GM23338 (cell line): ENCODE results near the gene NOSIP. TPM values are rescaled to one million over a fixed set of nuclear protein-coding genes. Genes with fewer than 3 reads are reported as not detected.

Experiments used
- ATAC-seq: fragments of 200-7000 bp; cut with Tn5 transposase; 3 replicates; pipeline ENCODE4 v1.9.1; 2020
- DNase-seq: peaks from one replicate; pipeline ENCODE4 v3.0.0-alpha.2; 2015; ENCODE audit warnings: low spot score
- H2AFZ ChIP-seq: fragments of 200-600 bp; sonication (generic); 2 replicates; pipeline ENCODE4 v1.8.0; 2016; ENCODE audit warnings: antibody characterized with exemption, mild to moderate bottlenecking, moderate library complexity
- H3F3A ChIP-seq: fragments of 200-600 bp; sonication (generic); replicated peaks from 2 replicates; pipeline ENCODE4 v1.8.0; 2017; ENCODE audit warnings: antibody characterized with exemption, mixed run types, low read depth
- H3K27ac ChIP-seq: fragments of 200-600 bp; sonication (generic); 2 replicates; pipeline ENCODE4 v1.6.1; 2016; ENCODE audit warnings: low read depth
- H3K27me3 ChIP-seq: fragments of 200-600 bp; sonication (generic); 2 replicates; pipeline ENCODE4 v1.8.0; 2016; ENCODE audit warnings: mild to moderate bottlenecking, mixed run types, moderate library complexity; ENCODE audit not compliant: insufficient read depth
- H3K36me3 ChIP-seq: fragments of 200-600 bp; sonication (generic); 2 replicates; pipeline ENCODE4 v1.8.0; 2016; ENCODE audit warnings: mild to moderate bottlenecking; ENCODE audit not compliant: insufficient read depth
- H3K4me1 ChIP-seq: fragments of 200-600 bp; sonication (generic); 2 replicates; pipeline ENCODE4 v1.8.0; 2016; ENCODE audit warnings: mild to moderate bottlenecking, moderate library complexity; ENCODE audit not compliant: insufficient read depth
- H3K4me2 ChIP-seq: fragments of 200-600 bp; sonication (generic); 2 replicates; pipeline ENCODE4 v1.7.1; 2017; ENCODE audit warnings: mixed run types
- H3K4me3 ChIP-seq: fragments of 200-600 bp; sonication (generic); 2 replicates; pipeline ENCODE4 v1.6.1; 2016; ENCODE audit warnings: mixed run types
- H3K79me2 ChIP-seq: fragments of 200-600 bp; sonication (generic); replicated peaks from 2 replicates; pipeline ENCODE4 v1.8.0; 2017; ENCODE audit warnings: mild to moderate bottlenecking; ENCODE audit not compliant: insufficient read depth
- H3K9me2 ChIP-seq: fragments of 200-600 bp; sonication (generic); 2 replicates; pipeline ENCODE4 v1.8.0; 2017; ENCODE audit not compliant: insufficient read depth
- H4K20me1 ChIP-seq: fragments of 200-600 bp; sonication (generic); replicated peaks from 2 replicates; pipeline ENCODE4 v1.8.0; 2017; ENCODE audit warnings: mild to moderate bottlenecking; ENCODE audit not compliant: insufficient read depth
- H3K27ac Mint-ChIP-seq: 2 replicates; pipeline ENCODE4 v1.8.0; 2020; ENCODE audit warnings: inconsistent platforms, mild to moderate bottlenecking, moderate library complexity, mixed read lengths
- H3K27me3 Mint-ChIP-seq: 3 replicates; pipeline ENCODE4 v1.8.0; 2022; ENCODE audit warnings: low read depth, mild to moderate bottlenecking, moderate library complexity, mixed read lengths, inconsistent platforms; ENCODE audit not compliant: insufficient read depth, poor library complexity
- H3K36me3 Mint-ChIP-seq: 3 replicates; pipeline ENCODE4 v1.8.0; 2021; ENCODE audit warnings: low read depth, mild to moderate bottlenecking, inconsistent platforms, moderate library complexity, mixed read lengths
- H3K4me1 Mint-ChIP-seq: 3 replicates; pipeline ENCODE4 v1.8.0; 2020; ENCODE audit warnings: mild to moderate bottlenecking, inconsistent platforms, mixed read lengths
- H3K4me3 Mint-ChIP-seq: 3 replicates; pipeline ENCODE4 v1.8.0; 2021; ENCODE audit warnings: moderate library complexity, mild to moderate bottlenecking, inconsistent platforms, mixed read lengths
- H3K9me3 Mint-ChIP-seq: 3 replicates; pipeline ENCODE4 v1.8.0; 2020; ENCODE audit warnings: moderate library complexity, mild to moderate bottlenecking, inconsistent platforms, mixed read lengths
- CREB1 ChIP-seq: fragments of 250-450 bp; sonication (Bioruptor Pico); IDR thresholded peaks from 2 replicates; pipeline ENCODE4 v1.5.0; 2020; ENCODE audit warnings: low read depth, mild to moderate bottlenecking, moderate library complexity
- EZH2 ChIP-seq: fragments of 200-600 bp; sonication (generic); IDR thresholded peaks from one replicate; pipeline ENCODE4 v1.8.0; 2017; ENCODE audit warnings: antibody characterized with exemption, mild to moderate bottlenecking, low read depth; ENCODE audit not compliant: unreplicated experiment
- EZH2phosphoT487 ChIP-seq: fragments of 200-600 bp; sonication (generic); IDR thresholded peaks from one replicate; pipeline ENCODE4 v1.8.1; 2018; ENCODE audit warnings: antibody characterized with exemption; ENCODE audit not compliant: unreplicated experiment
- JUNB ChIP-seq: IDR thresholded peaks from one replicate; pipeline ENCODE4 v1.6.1; 2016; ENCODE audit warnings: antibody characterized with exemption; ENCODE audit not compliant: unreplicated experiment
- NANOG ChIP-seq: IDR thresholded peaks from 2 replicates; pipeline ENCODE4 v1.6.1; 2016; ENCODE audit warnings: antibody characterized with exemption, borderline replicate concordance
- POLR2AphosphoS5 ChIP-seq: IDR thresholded peaks from 2 replicates; pipeline ENCODE4 v1.6.1; 2016; ENCODE audit warnings: antibody characterized with exemption, low read depth
- STAT1 ChIP-seq: IDR thresholded peaks from one replicate; pipeline ENCODE4 v1.6.1; 2016; ENCODE audit warnings: antibody characterized with exemption; ENCODE audit not compliant: unreplicated experiment
- ZNF114 ChIP-seq: fragments of 250-450 bp; sonication (Bioruptor Pico); IDR thresholded peaks from 2 replicates; pipeline ENCODE4 v1.5.0; 2020; ENCODE audit warnings: mild to moderate bottlenecking, moderate library complexity
- ZNF331 ChIP-seq: fragments of 250-450 bp; sonication (Bioruptor Pico); IDR thresholded peaks from 2 replicates; pipeline ENCODE4 v1.5.0; 2020; ENCODE audit warnings: low read depth, mild to moderate bottlenecking, moderate library complexity
- polyA plus RNA-seq: library from polyadenylated mRNA; unstranded; fragments of >200 nt; fragmentation: Nextera tagmentation; extraction: Ambion mirVana; gene quantifications from 2 replicates; pipeline ENCODE4 v1.2.1, GENCODE V29; 2016
- total RNA-seq: library from RNA; depleted of rRNA; stranded (reverse); fragments of >200 nt; shearing (Covaris generic); gene quantifications from 2 replicates; pipeline ENCODE4 v1.2.3, GENCODE V29; 2014
- TF ChIP-seq, protein P1 (sequence below): fragments of 250-450 bp; sonication (Bioruptor Pico); IDR thresholded peaks from 2 replicates; pipeline ENCODE4 v1.5.0; 2020; ENCODE audit warnings: mild to moderate bottlenecking, moderate library complexity
- TF ChIP-seq, protein P2 (sequence below): IDR thresholded peaks from 2 replicates; pipeline ENCODE4 v1.6.1; 2016; ENCODE audit warnings: antibody characterized with exemption
- TF ChIP-seq, protein P3 (sequence below), 2 experiments: fragments of 200-600 bp in 1 of 2; sonication (generic) in 1 of 2; conservative IDR thresholded peaks; 2 replicates each; pipeline versions ENCODE4 v1.5.1 to v1.6.1; 2016 to 2017; ENCODE audit warnings: antibody characterized with exemption in 2 of 2, low read depth in 2 of 2, mild to moderate bottlenecking in 2 of 2, moderate library complexity in 1 of 2
- TF ChIP-seq, protein P4 (sequence below): IDR thresholded peaks from one replicate; pipeline ENCODE4 v1.6.1; 2018; ENCODE audit warnings: antibody characterized with exemption; ENCODE audit not compliant: unreplicated experiment

The NOSIP gene
- total and polyA plus RNA-seq, 2 experiments from 2014 or later, result 88.5 to 143 TPM

DNA sequence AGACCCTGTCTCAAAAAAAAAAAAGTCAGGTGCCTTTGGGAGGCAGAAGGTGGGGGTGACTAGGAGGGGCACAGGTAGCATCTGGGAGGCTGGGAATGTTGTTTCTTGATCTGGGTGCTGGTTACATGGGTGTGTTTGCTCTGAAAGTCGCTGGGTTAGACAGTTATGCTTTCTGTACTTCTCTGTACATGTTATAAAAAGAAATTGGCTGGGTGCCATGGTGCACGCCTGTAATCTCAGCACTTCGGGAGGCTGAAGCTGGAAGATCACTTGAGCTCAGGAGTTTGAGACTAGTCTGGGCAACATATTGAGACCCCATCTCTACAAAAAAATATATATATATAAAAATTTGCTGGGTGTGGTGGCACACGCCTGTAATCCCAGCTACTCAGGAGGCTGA lies 15.1 kb downstream of the NOSIP start:
- no peak for DNase-seq
- H4K20me1 ChIP-seq, result peaks cover 17% of the 10 kb centered on the region
- no peak for TF ChIP-seq JUNB
- no peak for TF ChIP-seq EZH2phosphoT487
- no peak for TF ChIP-seq CREB1 (CRISPR knock-in tag)
- TF ChIP-seq POLR2AphosphoS5, result no peak
- TF ChIP-seq NANOG, result no peak
- TF ChIP-seq, protein P1, sequence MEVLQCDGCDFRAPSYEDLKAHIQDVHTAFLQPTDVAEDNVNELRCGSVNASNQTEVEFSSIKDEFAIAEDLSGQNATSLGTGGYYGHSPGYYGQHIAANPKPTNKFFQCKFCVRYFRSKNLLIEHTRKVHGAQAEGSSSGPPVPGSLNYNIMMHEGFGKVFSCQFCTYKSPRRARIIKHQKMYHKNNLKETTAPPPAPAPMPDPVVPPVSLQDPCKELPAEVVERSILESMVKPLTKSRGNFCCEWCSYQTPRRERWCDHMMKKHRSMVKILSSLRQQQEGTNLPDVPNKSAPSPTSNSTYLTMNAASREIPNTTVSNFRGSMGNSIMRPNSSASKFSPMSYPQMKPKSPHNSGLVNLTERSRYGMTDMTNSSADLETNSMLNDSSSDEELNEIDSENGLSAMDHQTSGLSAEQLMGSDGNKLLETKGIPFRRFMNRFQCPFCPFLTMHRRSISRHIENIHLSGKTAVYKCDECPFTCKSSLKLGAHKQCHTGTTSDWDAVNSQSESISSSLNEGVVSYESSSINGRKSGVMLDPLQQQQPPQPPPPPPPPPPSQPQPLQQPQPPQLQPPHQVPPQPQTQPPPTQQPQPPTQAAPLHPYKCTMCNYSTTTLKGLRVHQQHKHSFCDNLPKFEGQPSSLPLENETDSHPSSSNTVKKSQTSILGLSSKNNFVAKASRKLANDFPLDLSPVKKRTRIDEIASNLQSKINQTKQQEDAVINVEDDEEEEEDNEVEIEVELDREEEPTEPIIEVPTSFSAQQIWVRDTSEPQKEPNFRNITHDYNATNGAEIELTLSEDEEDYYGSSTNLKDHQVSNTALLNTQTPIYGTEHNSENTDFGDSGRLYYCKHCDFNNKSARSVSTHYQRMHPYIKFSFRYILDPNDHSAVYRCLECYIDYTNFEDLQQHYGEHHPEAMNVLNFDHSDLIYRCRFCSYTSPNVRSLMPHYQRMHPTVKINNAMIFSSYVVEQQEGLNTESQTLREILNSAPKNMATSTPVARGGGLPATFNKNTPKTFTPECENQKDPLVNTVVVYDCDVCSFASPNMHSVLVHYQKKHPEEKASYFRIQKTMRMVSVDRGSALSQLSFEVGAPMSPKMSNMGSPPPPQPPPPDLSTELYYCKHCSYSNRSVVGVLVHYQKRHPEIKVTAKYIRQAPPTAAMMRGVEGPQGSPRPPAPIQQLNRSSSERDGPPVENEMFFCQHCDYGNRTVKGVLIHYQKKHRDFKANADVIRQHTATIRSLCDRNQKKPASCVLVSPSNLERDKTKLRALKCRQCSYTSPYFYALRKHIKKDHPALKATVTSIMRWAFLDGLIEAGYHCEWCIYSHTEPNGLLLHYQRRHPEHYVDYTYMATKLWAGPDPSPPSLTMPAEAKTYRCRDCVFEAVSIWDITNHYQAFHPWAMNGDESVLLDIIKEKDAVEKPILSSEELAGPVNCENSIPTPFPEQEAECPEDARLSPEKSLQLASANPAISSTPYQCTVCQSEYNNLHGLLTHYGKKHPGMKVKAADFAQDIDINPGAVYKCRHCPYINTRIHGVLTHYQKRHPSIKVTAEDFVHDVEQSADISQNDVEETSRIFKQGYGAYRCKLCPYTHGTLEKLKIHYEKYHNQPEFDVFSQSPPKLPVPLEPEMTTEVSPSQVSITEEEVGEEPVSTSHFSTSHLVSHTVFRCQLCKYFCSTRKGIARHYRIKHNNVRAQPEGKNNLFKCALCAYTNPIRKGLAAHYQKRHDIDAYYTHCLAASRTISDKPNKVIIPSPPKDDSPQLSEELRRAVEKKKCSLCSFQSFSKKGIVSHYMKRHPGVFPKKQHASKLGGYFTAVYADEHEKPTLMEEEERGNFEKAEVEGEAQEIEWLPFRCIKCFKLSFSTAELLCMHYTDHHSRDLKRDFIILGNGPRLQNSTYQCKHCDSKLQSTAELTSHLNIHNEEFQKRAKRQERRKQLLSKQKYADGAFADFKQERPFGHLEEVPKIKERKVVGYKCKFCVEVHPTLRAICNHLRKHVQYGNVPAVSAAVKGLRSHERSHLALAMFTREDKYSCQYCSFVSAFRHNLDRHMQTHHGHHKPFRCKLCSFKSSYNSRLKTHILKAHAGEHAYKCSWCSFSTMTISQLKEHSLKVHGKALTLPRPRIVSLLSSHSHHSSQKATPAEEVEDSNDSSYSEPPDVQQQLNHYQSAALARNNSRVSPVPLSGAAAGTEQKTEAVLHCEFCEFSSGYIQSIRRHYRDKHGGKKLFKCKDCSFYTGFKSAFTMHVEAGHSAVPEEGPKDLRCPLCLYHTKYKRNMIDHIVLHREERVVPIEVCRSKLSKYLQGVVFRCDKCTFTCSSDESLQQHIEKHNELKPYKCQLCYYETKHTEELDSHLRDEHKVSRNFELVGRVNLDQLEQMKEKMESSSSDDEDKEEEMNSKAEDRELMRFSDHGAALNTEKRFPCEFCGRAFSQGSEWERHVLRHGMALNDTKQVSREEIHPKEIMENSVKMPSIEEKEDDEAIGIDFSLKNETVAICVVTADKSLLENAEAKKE (CRISPR knock-in tag), result no peak
- no peak for TF ChIP-seq ZNF114 (CRISPR knock-in tag)
- TF ChIP-seq ZNF331 (CRISPR knock-in tag), result no peak
- no peak for TF ChIP-seq EZH2
- TF ChIP-seq, protein P2, sequence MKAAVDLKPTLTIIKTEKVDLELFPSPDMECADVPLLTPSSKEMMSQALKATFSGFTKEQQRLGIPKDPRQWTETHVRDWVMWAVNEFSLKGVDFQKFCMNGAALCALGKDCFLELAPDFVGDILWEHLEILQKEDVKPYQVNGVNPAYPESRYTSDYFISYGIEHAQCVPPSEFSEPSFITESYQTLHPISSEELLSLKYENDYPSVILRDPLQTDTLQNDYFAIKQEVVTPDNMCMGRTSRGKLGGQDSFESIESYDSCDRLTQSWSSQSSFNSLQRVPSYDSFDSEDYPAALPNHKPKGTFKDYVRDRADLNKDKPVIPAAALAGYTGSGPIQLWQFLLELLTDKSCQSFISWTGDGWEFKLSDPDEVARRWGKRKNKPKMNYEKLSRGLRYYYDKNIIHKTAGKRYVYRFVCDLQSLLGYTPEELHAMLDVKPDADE, result no peak
- TF ChIP-seq, protein P3, sequence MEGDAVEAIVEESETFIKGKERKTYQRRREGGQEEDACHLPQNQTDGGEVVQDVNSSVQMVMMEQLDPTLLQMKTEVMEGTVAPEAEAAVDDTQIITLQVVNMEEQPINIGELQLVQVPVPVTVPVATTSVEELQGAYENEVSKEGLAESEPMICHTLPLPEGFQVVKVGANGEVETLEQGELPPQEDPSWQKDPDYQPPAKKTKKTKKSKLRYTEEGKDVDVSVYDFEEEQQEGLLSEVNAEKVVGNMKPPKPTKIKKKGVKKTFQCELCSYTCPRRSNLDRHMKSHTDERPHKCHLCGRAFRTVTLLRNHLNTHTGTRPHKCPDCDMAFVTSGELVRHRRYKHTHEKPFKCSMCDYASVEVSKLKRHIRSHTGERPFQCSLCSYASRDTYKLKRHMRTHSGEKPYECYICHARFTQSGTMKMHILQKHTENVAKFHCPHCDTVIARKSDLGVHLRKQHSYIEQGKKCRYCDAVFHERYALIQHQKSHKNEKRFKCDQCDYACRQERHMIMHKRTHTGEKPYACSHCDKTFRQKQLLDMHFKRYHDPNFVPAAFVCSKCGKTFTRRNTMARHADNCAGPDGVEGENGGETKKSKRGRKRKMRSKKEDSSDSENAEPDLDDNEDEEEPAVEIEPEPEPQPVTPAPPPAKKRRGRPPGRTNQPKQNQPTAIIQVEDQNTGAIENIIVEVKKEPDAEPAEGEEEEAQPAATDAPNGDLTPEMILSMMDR (conservative IDR thresholded peaks at IDR 0.05; ENCODE audit: low read depth in 2 of 2), result no peak
- TF ChIP-seq, protein P4, sequence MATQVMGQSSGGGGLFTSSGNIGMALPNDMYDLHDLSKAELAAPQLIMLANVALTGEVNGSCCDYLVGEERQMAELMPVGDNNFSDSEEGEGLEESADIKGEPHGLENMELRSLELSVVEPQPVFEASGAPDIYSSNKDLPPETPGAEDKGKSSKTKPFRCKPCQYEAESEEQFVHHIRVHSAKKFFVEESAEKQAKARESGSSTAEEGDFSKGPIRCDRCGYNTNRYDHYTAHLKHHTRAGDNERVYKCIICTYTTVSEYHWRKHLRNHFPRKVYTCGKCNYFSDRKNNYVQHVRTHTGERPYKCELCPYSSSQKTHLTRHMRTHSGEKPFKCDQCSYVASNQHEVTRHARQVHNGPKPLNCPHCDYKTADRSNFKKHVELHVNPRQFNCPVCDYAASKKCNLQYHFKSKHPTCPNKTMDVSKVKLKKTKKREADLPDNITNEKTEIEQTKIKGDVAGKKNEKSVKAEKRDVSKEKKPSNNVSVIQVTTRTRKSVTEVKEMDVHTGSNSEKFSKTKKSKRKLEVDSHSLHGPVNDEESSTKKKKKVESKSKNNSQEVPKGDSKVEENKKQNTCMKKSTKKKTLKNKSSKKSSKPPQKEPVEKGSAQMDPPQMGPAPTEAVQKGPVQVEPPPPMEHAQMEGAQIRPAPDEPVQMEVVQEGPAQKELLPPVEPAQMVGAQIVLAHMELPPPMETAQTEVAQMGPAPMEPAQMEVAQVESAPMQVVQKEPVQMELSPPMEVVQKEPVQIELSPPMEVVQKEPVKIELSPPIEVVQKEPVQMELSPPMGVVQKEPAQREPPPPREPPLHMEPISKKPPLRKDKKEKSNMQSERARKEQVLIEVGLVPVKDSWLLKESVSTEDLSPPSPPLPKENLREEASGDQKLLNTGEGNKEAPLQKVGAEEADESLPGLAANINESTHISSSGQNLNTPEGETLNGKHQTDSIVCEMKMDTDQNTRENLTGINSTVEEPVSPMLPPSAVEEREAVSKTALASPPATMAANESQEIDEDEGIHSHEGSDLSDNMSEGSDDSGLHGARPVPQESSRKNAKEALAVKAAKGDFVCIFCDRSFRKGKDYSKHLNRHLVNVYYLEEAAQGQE, result no peak
- TF ChIP-seq STAT1, result no peak

More for the DNA sequence above, 15.1 kb downstream of the NOSIP start:
- Mint-ChIP-seq H3K36me3 (no peaks in the 10 kb centered on the region; the same call in 2 of the 3 replicates), H3K4me3 (no peak overlapping the region), H3K27ac (no peak overlapping the region), H3K27me3 (peaks cover 3% of the 10 kb centered on the region), H3K9me3 (no peaks in the 10 kb centered on the region), H3K4me1 (peaks cover 12% of the 10 kb centered on the region)
- H2AFZ ChIP-seq, result no peak overlapping the region
- H3K36me3 ChIP-seq, result no peaks in the 10 kb centered on the region
- 0 out of 2 replicates have a peak, but pooled peaks cover 18% of the 10 kb centered on the region for H3F3A ChIP-seq
- no peaks in the 10 kb centered on the region for H3K9me2 ChIP-seq
- peaks cover 7% of the 10 kb centered on the region; the same call in 1 of the 2 replicates for H3K4me1 ChIP-seq
- H3K79me2 ChIP-seq, result peaks cover 61% of the 10 kb centered on the region
- H3K27me3 ChIP-seq, result no peaks in the 10 kb centered on the region
- H3K4me3 ChIP-seq, result no peak overlapping the region
- no peak overlapping the region for H3K27ac ChIP-seq
- no peak for ATAC-seq
- no peak overlapping the region for H3K4me2 ChIP-seq
